Stomach smooth muscle (tissue), 2 donors: ENCODE data around the gene PRX.
"Not testable (repeated sequence)": the region's sequence is repeated elsewhere in the genome, so short reads cannot be mapped to it uniquely, and the experiment has no call there.

Experiments
- H3K27ac ChIP-seq: one replicate; pipeline ENCODE4 v1.7.0; 2013; ENCODE audit warnings: mild to moderate bottlenecking, low read length, inconsistent platforms
- H3K27me3 ChIP-seq, 2 donors: one replicate each; pipeline ENCODE4 v1.7.0; 2013; ENCODE audit warnings: low read length in 2 of 2; ENCODE audit not compliant: insufficient read depth in 2 of 2, control insufficient read depth in 1 of 2
- H3K36me3 ChIP-seq, 2 donors: one replicate each; pipeline ENCODE4 v1.7.0; 2013; ENCODE audit warnings: low read length in 2 of 2; ENCODE audit not compliant: control insufficient read depth in 2 of 2, insufficient read depth in 2 of 2
- H3K4me1 ChIP-seq: one replicate; pipeline ENCODE4 v1.7.0; 2013; ENCODE audit warnings: low read length; ENCODE audit not compliant: control insufficient read depth, insufficient read depth
- H3K4me3 ChIP-seq, 2 donors: one replicate each; pipeline ENCODE4 v1.7.0; 2013; ENCODE audit warnings: low read length in 2 of 2
- H3K9ac ChIP-seq, 2 donors: one replicate each; pipeline ENCODE4 v1.7.0; 2013; ENCODE audit warnings: low read length in 2 of 2, mild to moderate bottlenecking in 1 of 2
- H3K9me3 ChIP-seq, 2 donors: one replicate each; pipeline ENCODE4 v1.7.0; 2013; ENCODE audit warnings: low read length in 2 of 2; ENCODE audit not compliant: control insufficient read depth in 2 of 2
- donor health status: healthy.
- donor health status: Pancreatic carcinoma.

Gene PRX

GRCh38 chr19:40411958-40412499 is 1.1 kb downstream of the PRX start:
- Histone ChIP-seq H3K4me1 (peaks cover 15% of the 10 kb centered on the region), H3K27me3 (no peaks in the 10 kb centered on the region), H3K27ac (no peak overlapping the region), H3K36me3 (no peaks in the 10 kb centered on the region), H3K9ac (peak overlapping the region in 1 of 2 donors; percentile 21), H3K9me3 (no peaks in the 10 kb centered on the region), H3K4me3 (no peak overlapping the region)

GRCh38 chr19:40411125-40411842 is 1.9 kb downstream of the PRX start:
- Histone ChIP-seq H3K9ac (peak overlapping the region in 1 of 2 donors; percentile 29), H3K27ac (peak overlapping the region; percentile 37), H3K4me1 (peaks cover 15% of the 10 kb centered on the region), H3K9me3 (no peaks in the 10 kb centered on the region), H3K4me3 (peak overlapping the region in 1 of 2 donors; percentile 22), H3K27me3 (no peaks in the 10 kb centered on the region), H3K36me3 (no peaks in the 10 kb centered on the region)

- H3K9ac ChIP-seq: no peak overlapping the region
- no peak overlapping the region for H3K4me3 ChIP-seq
- H3K27ac ChIP-seq: no peak overlapping the region
- no peaks in the 10 kb centered on the region for H3K9me3 ChIP-seq
- H3K4me1 ChIP-seq: peaks cover 15% of the 10 kb centered on the region
- no peaks in the 10 kb centered on the region for H3K36me3 ChIP-seq
- H3K27me3 ChIP-seq: no peaks in the 10 kb centered on the region
Measured at GRCh38 chr19:40410030-40410389, 3.2 kb downstream of the PRX start.

- not testable (repeated sequence) for H3K27ac ChIP-seq, H3K9ac ChIP-seq, H3K9me3 ChIP-seq, H3K27me3 ChIP-seq, H3K36me3 ChIP-seq, H3K4me3 ChIP-seq
- peaks cover 15% of the 10 kb centered on the region for H3K4me1 ChIP-seq
Measured at GRCh38 chr19:40408598-40408925, 4.6 kb downstream of the PRX start.

DNA sequence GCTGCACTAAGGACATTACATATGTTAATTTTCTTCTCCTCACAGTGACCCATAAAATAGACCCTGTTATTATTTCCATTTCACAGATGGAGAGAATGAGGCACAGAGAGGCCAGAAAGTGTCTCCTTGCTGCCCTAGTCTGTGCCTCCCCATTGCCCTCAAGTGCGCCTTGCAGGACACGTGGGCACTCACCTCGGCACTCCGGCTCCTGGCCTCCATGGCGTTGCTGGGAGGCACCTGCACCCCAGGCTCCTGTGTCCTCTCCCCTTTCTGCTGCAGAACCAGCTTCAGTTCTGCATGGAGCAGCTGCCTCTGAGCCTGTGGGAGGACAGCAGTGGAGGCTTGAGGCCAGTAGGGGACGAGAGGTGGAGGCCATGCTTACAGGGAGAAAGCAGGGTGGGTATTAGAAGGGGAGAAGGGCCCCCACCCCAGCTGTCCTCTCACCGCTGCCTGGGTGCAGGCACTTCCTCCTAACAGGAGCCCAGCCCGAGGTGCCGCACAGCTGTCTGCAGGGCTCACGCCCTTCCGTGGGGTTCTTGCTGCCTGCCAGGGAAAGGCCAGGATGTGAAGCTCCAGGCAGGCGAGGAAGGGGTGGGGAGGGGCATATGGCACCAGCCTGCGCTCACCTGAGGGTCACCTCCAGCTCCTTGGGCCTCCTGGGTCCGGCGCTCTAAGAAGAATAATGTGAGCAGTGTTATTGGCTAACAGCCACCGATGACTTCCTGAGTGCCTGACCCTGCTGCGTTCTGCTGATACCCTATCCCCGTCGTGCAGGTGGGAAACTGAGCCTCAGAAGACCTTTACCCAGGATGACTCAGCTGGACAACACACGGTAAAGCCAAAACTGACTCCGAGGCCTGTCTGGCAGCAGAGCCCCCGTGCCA is 5.2 kb downstream of the PRX start:
- H3K9me3 ChIP-seq: no peaks in the 10 kb centered on the region
- no peak overlapping the region for H3K4me3 ChIP-seq
- no peak overlapping the region for H3K27ac ChIP-seq
- H3K9ac ChIP-seq: no peak overlapping the region
- H3K36me3 ChIP-seq: no peaks in the 10 kb centered on the region
- H3K27me3 ChIP-seq: no peaks in the 10 kb centered on the region
- H3K4me1 ChIP-seq: peaks cover 19% of the 10 kb centered on the region

GRCh38 chr19:40403262-40403984 is 9.8 kb downstream of the PRX start:
- Histone ChIP-seq H3K36me3 (no peaks in the 10 kb centered on the region), H3K27ac (peak overlapping the region; percentile 62)

DNA sequence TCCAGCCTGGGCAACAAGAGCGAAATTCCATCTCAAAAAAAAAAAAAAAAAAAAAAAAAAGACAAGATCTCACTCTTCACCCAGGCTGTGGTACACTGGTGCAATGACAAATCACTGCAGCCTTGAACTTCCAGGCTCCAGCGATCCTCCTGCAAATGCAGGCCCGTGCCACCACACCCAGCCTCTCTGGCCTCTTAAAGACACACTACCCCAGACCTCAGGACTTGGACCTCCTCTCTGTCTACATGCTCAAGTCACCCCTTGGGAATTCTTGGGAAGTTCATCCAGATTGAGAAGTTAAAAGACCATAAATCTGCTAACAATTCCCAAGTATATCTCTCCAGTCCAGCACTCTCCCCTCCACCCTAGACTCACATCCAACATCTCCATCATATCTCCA is 12.6 kb downstream of the PRX start:
- H3K4me3 ChIP-seq: no peak overlapping the region
- H3K27ac ChIP-seq: no peak overlapping the region
- H3K9me3 ChIP-seq: no peaks in the 10 kb centered on the region
- H3K27me3 ChIP-seq: no peaks in the 10 kb centered on the region
- H3K4me1 ChIP-seq: peaks cover 9% of the 10 kb centered on the region
- H3K36me3 ChIP-seq: no peaks in the 10 kb centered on the region
- no peak overlapping the region for H3K9ac ChIP-seq

More at GRCh38 chr19:40403262-40403984, 9.8 kb downstream of the PRX start:
- H3K27me3 ChIP-seq: no peaks in the 10 kb centered on the region
- peak overlapping the region; percentile 50 to 72 for H3K4me3 ChIP-seq
- peak overlapping the region in 1 of 2 donors; percentile 29 for H3K9ac ChIP-seq
- no peaks in the 10 kb centered on the region for H3K9me3 ChIP-seq
- H3K4me1 ChIP-seq: peaks cover 9% of the 10 kb centered on the region

GRCh38 chr19:40398417-40399131 is 14.6 kb downstream of the PRX start:
- H3K4me1 ChIP-seq: peaks cover 4% of the 10 kb centered on the region
- H3K27me3 ChIP-seq: no peaks in the 10 kb centered on the region
- H3K4me3 ChIP-seq: no peak overlapping the region

DNA sequence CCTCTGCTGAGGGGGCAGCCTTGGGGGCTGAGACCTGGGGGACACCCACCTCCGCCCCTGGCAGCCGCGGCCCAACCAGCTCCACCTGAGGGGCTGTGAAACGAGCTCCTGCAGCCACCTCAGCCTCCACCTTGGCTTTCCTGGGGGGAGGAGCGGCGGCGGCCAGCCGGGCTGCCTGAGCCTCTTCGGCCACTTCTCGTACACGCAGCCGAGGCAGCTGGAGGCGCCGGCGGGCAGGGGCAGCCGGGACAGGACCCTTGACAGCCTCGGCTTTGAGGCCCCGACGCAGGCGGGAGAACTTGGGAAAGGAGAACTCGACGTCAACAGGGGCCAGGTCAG is 15.6 kb downstream of the PRX start:
- no peak overlapping the region for H3K9ac ChIP-seq
- H3K9me3 ChIP-seq: no peaks in the 10 kb centered on the region
- H3K4me1 ChIP-seq: no peaks in the 10 kb centered on the region
- H3K36me3 ChIP-seq: no peaks in the 10 kb centered on the region
- no peaks in the 10 kb centered on the region for H3K27me3 ChIP-seq
- no peak overlapping the region for H3K4me3 ChIP-seq
- H3K27ac ChIP-seq: no peak overlapping the region

More at GRCh38 chr19:40398417-40399131, 14.6 kb downstream of the PRX start:
- Histone ChIP-seq H3K36me3 (no peaks in the 10 kb centered on the region), H3K9me3 (no peaks in the 10 kb centered on the region), H3K9ac (no peak overlapping the region), H3K27ac (no peak overlapping the region)

DNA sequence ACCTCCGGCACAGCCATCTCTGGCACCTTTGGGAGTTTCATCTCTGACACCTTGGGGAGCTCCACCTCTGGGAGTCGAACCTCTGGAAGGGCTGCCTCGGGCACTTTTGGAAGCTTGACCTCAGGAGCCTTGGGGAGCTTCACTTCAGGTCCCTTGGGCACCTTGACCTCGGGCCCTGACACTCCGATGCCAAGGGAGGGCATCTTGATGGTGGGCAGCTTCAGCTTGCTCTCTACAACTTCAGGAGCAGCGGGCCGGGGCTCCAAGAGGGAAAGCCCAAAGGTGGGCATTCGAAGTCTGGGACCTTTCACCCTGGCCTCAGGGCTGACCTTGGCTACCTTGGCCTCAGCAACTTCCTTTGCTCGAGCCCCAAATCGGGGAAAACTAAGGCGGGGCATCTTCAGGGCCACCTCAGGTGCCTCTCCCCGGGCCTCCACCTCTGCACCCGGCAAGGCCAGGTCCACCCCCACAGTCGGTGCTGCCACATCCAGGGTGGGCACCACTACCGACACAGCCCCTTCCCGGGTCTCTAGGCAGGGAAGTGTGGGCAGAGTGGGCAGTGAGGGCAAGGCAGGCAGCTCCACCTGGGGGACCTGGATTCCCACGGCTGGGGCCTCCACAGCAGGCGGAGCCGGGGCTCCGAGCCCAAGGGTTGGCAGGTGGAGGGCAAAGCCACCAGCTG is 16.2 kb downstream of the PRX start:
- no peaks in the 10 kb centered on the region for H3K4me1 ChIP-seq
- H3K27me3 ChIP-seq: no peaks in the 10 kb centered on the region
- H3K4me3 ChIP-seq: no peak overlapping the region
- H3K9me3 ChIP-seq: no peaks in the 10 kb centered on the region
- H3K9ac ChIP-seq: no peak overlapping the region
- no peak overlapping the region for H3K27ac ChIP-seq
- no peaks in the 10 kb centered on the region for H3K36me3 ChIP-seq
